Parathyroid adenoma (tissue), 2 donors: Measurements from ENCODE around the gene FILIP1.

Experiments
- H2AFZ ChIP-seq: fragments of 300-600 bp; sonication (generic); one replicate; pipeline ENCODE4 v1.7.0; 2017; ENCODE audit warnings: antibody characterized with exemption, mild to moderate bottlenecking
- H3K27ac ChIP-seq: fragments of 300-600 bp; sonication (generic); one replicate; pipeline ENCODE4 v1.7.0; 2017
- H3K27me3 ChIP-seq: fragments of 300-600 bp; sonication (generic); one replicate; pipeline ENCODE4 v1.7.0; 2017; ENCODE audit warnings: low read length; ENCODE audit not compliant: control insufficient read depth, insufficient read depth
- H3K36me3 ChIP-seq: fragments of 300-600 bp; sonication (generic); one replicate; pipeline ENCODE4 v1.7.0; 2017; ENCODE audit warnings: low read length; ENCODE audit not compliant: control insufficient read depth, insufficient read depth
- H3K4me1 ChIP-seq: fragments of 300-600 bp; sonication (generic); one replicate; pipeline ENCODE4 v1.7.0; 2017; ENCODE audit warnings: control low read depth
- H3K4me2 ChIP-seq: fragments of 300-600 bp; sonication (generic); one replicate; pipeline ENCODE4 v1.7.0; 2017; ENCODE audit warnings: low read length
- H3K4me3 ChIP-seq: fragments of 300-600 bp; sonication (generic); one replicate; pipeline ENCODE4 v1.7.0; 2017; ENCODE audit warnings: low read depth, low read length
- H3K79me2 ChIP-seq: fragments of 300-600 bp; sonication (generic); one replicate; pipeline ENCODE4 v1.7.0; 2017; ENCODE audit warnings: control low read depth
- H3K9ac ChIP-seq: fragments of 300-600 bp; sonication (generic); one replicate; pipeline ENCODE4 v1.7.0; 2017; ENCODE audit warnings: mild to moderate bottlenecking
- H3K9me3 ChIP-seq: fragments of 300-600 bp; sonication (generic); one replicate; pipeline ENCODE4 v1.7.0; 2017; ENCODE audit warnings: low read length; ENCODE audit not compliant: control insufficient read depth
- CTCF ChIP-seq: fragments of 300-600 bp; sonication (generic); IDR thresholded peaks from one replicate; pipeline ENCODE4 v1.7.0; 2017; ENCODE audit warnings: antibody characterized with exemption, mild to moderate bottlenecking
- donor health status: primary hyperparathyroidism.

Gene FILIP1

GRCh38 chr6:75498862-75499261 is 5.3 kb upstream of the FILIP1 start:
- Histone ChIP-seq H3K4me2 (no peak overlapping the region), H3K4me3 (no peak overlapping the region), H3K27me3 (no peaks in the 10 kb centered on the region), H3K79me2 (no peaks in the 10 kb centered on the region), H2AFZ (no peak overlapping the region), H3K9ac (no peak overlapping the region), H3K36me3 (no peaks in the 10 kb centered on the region), H3K9me3 (no peaks in the 10 kb centered on the region), H3K4me1 (no peaks in the 10 kb centered on the region), H3K27ac (no peak overlapping the region)
- TF ChIP-seq CTCF: no peak

GRCh38 chr6:75497994-75498393 is 4.4 kb upstream of the FILIP1 start:
- Histone ChIP-seq H3K9me3 (no peaks in the 10 kb centered on the region), H3K4me1 (no peaks in the 10 kb centered on the region), H3K79me2 (no peaks in the 10 kb centered on the region), H3K27me3 (no peaks in the 10 kb centered on the region), H3K4me2 (no peak overlapping the region), H3K36me3 (no peaks in the 10 kb centered on the region), H3K4me3 (no peak overlapping the region), H3K27ac (no peak overlapping the region), H3K9ac (no peak overlapping the region), H2AFZ (no peak overlapping the region)
- TF ChIP-seq CTCF: no peak

GRCh38 chr6:75495011-75495410 is 1.4 kb upstream of the FILIP1 start:
- Histone ChIP-seq H3K27me3 (no peaks in the 10 kb centered on the region), H3K9ac (no peak overlapping the region), H2AFZ (no peak overlapping the region), H3K4me2 (no peak overlapping the region), H3K36me3 (no peaks in the 10 kb centered on the region), H3K4me1 (no peaks in the 10 kb centered on the region), H3K4me3 (no peak overlapping the region), H3K27ac (no peak overlapping the region), H3K79me2 (no peaks in the 10 kb centered on the region), H3K9me3 (no peaks in the 10 kb centered on the region)
- TF ChIP-seq CTCF: no peak

- Histone ChIP-seq H3K4me2 (peak overlapping the region; percentile 80), H3K36me3 (no peaks in the 10 kb centered on the region), H3K27ac (no peak overlapping the region), H2AFZ (no peak overlapping the region), H3K9me3 (no peaks in the 10 kb centered on the region), H3K9ac (no peak overlapping the region), H3K4me3 (peak overlapping the region; percentile 50), H3K4me1 (no peaks in the 10 kb centered on the region), H3K79me2 (no peaks in the 10 kb centered on the region), H3K27me3 (no peaks in the 10 kb centered on the region)
- TF ChIP-seq CTCF: no peak
These were observed 690 bp upstream of the FILIP1 start for GRCh38 chr6:75494290-75494689.

- no peaks in the 10 kb centered on the region for H3K36me3 ChIP-seq
- peak overlapping the region; percentile 80 for H3K4me2 ChIP-seq
- no peak overlapping the region for H2AFZ ChIP-seq
- no peak overlapping the region for H3K9ac ChIP-seq
- H3K4me3 ChIP-seq: peak overlapping the region; percentile 50
- no peaks in the 10 kb centered on the region for H3K79me2 ChIP-seq
- H3K27me3 ChIP-seq: no peaks in the 10 kb centered on the region
- no peaks in the 10 kb centered on the region for H3K9me3 ChIP-seq
- peak overlapping the region; percentile 58 for H3K27ac ChIP-seq
- H3K4me1 ChIP-seq: no peaks in the 10 kb centered on the region
- TF ChIP-seq CTCF: no peak
These were observed 1.0 kb downstream of the FILIP1 start for GRCh38 chr6:75492386-75493153.
